ENCODE measurements around the gene ADK. TPM values are rescaled to one million over a fixed set of nuclear protein-coding genes. Genes with fewer than 3 reads are reported as not detected.

ADK gene
- total RNA-seq, 2 donors from 2014 or later = 14.4 to 24.3 TPM

GRCh38 chr10:74425456-74426001 is 274.5 kb downstream of the ADK start:
- H3K4me3 ChIP-seq = no peak overlapping the region
- DNase-seq (ENCODE audit: low spot score) = no peak
- no peak overlapping the region for H3K27ac ChIP-seq
- no peaks in the 10 kb centered on the region for H3K36me3 ChIP-seq
- ATAC-seq (ENCODE audit: insufficient number of reproducible peaks, low FRiP score, low read depth) = no peak
- no peaks in the 10 kb centered on the region for H3K9me3 ChIP-seq
- no peaks in the 10 kb centered on the region for H3K27me3 ChIP-seq (replicated peaks; ENCODE audit: insufficient read depth)
- H3K4me1 ChIP-seq (ENCODE audit: control insufficient read depth in 1 of 2, low read depth in 2 of 2) = no peaks in the 10 kb centered on the region
- TF ChIP-seq CTCF (IDR thresholded peaks at IDR 0.05) = no peak

GRCh38 chr10:74431816-74432215 is 280.8 kb downstream of the ADK start:
- DNase-seq (ENCODE audit: low spot score) = no peak
- no peak overlapping the region for H3K4me3 ChIP-seq
- ATAC-seq (ENCODE audit: insufficient number of reproducible peaks, low FRiP score, low read depth) = no peak

DNA sequence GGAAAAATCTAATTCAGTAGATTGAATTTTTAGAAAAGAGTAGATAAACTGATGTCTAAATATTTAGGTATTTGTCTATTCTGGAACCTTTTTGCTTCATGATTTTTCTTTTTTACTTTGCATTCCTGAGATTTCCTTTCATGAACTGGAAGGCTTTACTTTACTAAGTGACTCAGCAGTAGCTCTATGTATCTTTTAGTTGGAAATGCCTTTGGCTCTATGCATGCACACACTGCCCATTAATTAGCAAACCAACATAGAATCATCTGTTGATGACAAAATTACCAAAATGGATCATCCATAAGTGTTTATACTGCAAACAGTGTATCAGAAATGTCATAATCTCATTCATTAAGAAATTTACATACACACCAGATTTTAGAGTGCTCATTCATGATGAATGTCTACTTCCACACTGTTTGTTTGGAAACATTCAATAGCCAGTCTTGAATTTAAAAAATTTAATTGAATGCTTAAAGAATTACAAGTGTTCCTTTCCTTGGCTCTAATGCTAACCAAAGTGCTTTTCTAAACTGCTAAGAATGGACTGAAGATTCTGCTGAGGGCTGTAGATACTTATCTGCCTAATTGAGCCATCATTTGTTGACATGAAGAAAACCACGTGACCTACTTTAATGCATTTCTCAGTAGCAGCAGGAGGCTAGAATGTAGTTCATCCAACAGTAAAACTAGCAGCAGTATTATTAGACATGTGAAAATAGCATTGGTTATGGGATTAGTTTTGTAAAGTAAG is 282.0 kb downstream of the ADK start:
- no peaks in the 10 kb centered on the region for H3K36me3 ChIP-seq
- H3K4me3 ChIP-seq = no peak overlapping the region
- no peaks in the 10 kb centered on the region for H3K4me1 ChIP-seq (ENCODE audit: control insufficient read depth in 1 of 2, low read depth in 2 of 2)
- no peaks in the 10 kb centered on the region for H3K27me3 ChIP-seq (replicated peaks; ENCODE audit: insufficient read depth)
- H3K27ac ChIP-seq = no peak overlapping the region
- TF ChIP-seq CTCF (IDR thresholded peaks at IDR 0.05) = no peak
- no peak for ATAC-seq (ENCODE audit: insufficient number of reproducible peaks, low FRiP score, low read depth)
- DNase-seq (ENCODE audit: low spot score) = no peak
- no peaks in the 10 kb centered on the region for H3K9me3 ChIP-seq

More at GRCh38 chr10:74431816-74432215, 280.8 kb downstream of the ADK start:
- Histone ChIP-seq H3K27me3 (replicated peaks; ENCODE audit: insufficient read depth) (no peaks in the 10 kb centered on the region), H3K27ac (no peak overlapping the region), H3K4me1 (ENCODE audit: control insufficient read depth in 1 of 2, low read depth in 2 of 2) (no peaks in the 10 kb centered on the region), H3K36me3 (no peaks in the 10 kb centered on the region), H3K9me3 (no peaks in the 10 kb centered on the region)
- no peak for TF ChIP-seq CTCF (IDR thresholded peaks at IDR 0.05)

DNA sequence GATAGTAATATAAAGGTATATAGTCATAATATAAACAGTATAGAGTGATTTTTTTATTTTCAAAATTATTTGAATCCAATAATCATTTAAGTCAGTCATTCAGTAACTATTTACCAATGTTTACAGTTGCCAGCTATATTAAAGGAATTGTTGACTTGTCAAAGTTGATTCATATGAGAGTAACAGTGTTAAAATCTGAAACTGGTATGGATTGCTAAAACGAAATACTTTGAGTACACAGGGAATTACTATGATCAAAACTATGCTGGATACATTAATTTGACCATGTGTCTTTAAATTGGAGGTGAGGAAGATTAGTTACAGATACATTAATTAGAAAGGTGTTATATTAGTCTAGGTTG is 282.6 kb downstream of the ADK start:
- no peak overlapping the region for H3K4me3 ChIP-seq
- no peak for DNase-seq (ENCODE audit: low spot score)
- no peaks in the 10 kb centered on the region for H3K4me1 ChIP-seq (ENCODE audit: control insufficient read depth in 1 of 2, low read depth in 2 of 2)
- no peak for TF ChIP-seq CTCF (IDR thresholded peaks at IDR 0.05)
- no peaks in the 10 kb centered on the region for H3K36me3 ChIP-seq
- no peaks in the 10 kb centered on the region for H3K9me3 ChIP-seq
- no peaks in the 10 kb centered on the region for H3K27me3 ChIP-seq (replicated peaks; ENCODE audit: insufficient read depth)
- no peak for ATAC-seq (ENCODE audit: insufficient number of reproducible peaks, low FRiP score, low read depth)
- no peak overlapping the region for H3K27ac ChIP-seq

- no peaks in the 10 kb centered on the region for H3K9me3 ChIP-seq
- DNase-seq (ENCODE audit: low spot score) (no peak), ATAC-seq (ENCODE audit: insufficient number of reproducible peaks, low FRiP score, low read depth) (no peak)
- no peaks in the 10 kb centered on the region for H3K36me3 ChIP-seq
- H3K27me3 ChIP-seq (replicated peaks; ENCODE audit: insufficient read depth) = no peaks in the 10 kb centered on the region
- TF ChIP-seq CTCF (IDR thresholded peaks at IDR 0.05) = no peak
- H3K4me1 ChIP-seq (ENCODE audit: control insufficient read depth in 1 of 2, low read depth in 2 of 2) = no peaks in the 10 kb centered on the region
- no peak overlapping the region for H3K27ac ChIP-seq
- H3K4me3 ChIP-seq = no peak overlapping the region
Measured at GRCh38 chr10:74433993-74434392, 283.0 kb downstream of the ADK start.

All from thoracic aorta (tissue), 2 donors.